Measurements from ENCODE around the gene CYP46A1. TPM values are rescaled to one million over a fixed set of nuclear protein-coding genes. Genes with fewer than 3 reads are reported as not detected.
A peak's percentile ranks its signal among the peaks of the same experiment; 100 is the strongest.

Gene CYP46A1
- total RNA-seq, 1 donor from 2014 or later, result 3.6 TPM

GRCh38 chr14:99718811-99719192 lies 34.7 kb downstream of the CYP46A1 start:
- Mint-ChIP-seq H3K4me3 (no peak overlapping the region), H3K27me3 (ENCODE audit: low read depth) (peaks cover 2% of the 10 kb centered on the region), H3K27ac (ENCODE audit: unreplicated experiment) (no peak overlapping the region), H3K4me1 (no peaks in the 10 kb centered on the region), H3K9me3 (peaks cover 2% of the 10 kb centered on the region), H3K36me3 (ENCODE audit: low read depth) (no peaks in the 10 kb centered on the region)
- no peak for DNase-seq (ENCODE audit: low read depth, low spot score)
- TF ChIP-seq CTCF (conservative IDR thresholded peaks at IDR 0.05), result no peak

GRCh38 chr14:99720941-99721791 lies 37.1 kb downstream of the CYP46A1 start:
- H3K27me3 Mint-ChIP-seq (ENCODE audit: low read depth), result no peaks in the 10 kb centered on the region
- H3K4me3 Mint-ChIP-seq, result no peak overlapping the region
- no peaks in the 10 kb centered on the region for H3K4me1 Mint-ChIP-seq
- H3K9me3 Mint-ChIP-seq, result no peaks in the 10 kb centered on the region
- no peak for DNase-seq (ENCODE audit: low read depth, low spot score)
- no peak overlapping the region for H3K27ac Mint-ChIP-seq (ENCODE audit: unreplicated experiment)
- H3K36me3 Mint-ChIP-seq (ENCODE audit: low read depth), result no peaks in the 10 kb centered on the region
- no peak for TF ChIP-seq CTCF (conservative IDR thresholded peaks at IDR 0.05)

- H3K36me3 Mint-ChIP-seq (ENCODE audit: low read depth), result no peaks in the 10 kb centered on the region
- H3K27ac Mint-ChIP-seq (ENCODE audit: unreplicated experiment), result no peak overlapping the region
- no peak for TF ChIP-seq CTCF (conservative IDR thresholded peaks at IDR 0.05)
- H3K27me3 Mint-ChIP-seq (ENCODE audit: low read depth), result no peaks in the 10 kb centered on the region
- no peaks in the 10 kb centered on the region for H3K4me1 Mint-ChIP-seq
- DNase-seq (ENCODE audit: low read depth, low spot score), result no peak
- H3K4me3 Mint-ChIP-seq, result no peak overlapping the region
- no peaks in the 10 kb centered on the region for H3K9me3 Mint-ChIP-seq
Measured at GRCh38 chr14:99721792-99722516, 37.9 kb downstream of the CYP46A1 start.

- Mint-ChIP-seq H3K9me3 (no peaks in the 10 kb centered on the region), H3K27ac (ENCODE audit: unreplicated experiment) (no peak overlapping the region), H3K36me3 (ENCODE audit: low read depth) (no peaks in the 10 kb centered on the region), H3K4me3 (no peak overlapping the region), H3K27me3 (ENCODE audit: low read depth) (no peaks in the 10 kb centered on the region), H3K4me1 (no peaks in the 10 kb centered on the region)
- TF ChIP-seq CTCF (conservative IDR thresholded peaks at IDR 0.05), result no peak
- DNase-seq (ENCODE audit: low read depth, low spot score), result no peak
Measured at GRCh38 chr14:99722741-99723140, 38.6 kb downstream of the CYP46A1 start.

GRCh38 chr14:99724196-99724891 lies 40.2 kb downstream of the CYP46A1 start:
- Mint-ChIP-seq H3K27ac (ENCODE audit: unreplicated experiment) (peak overlapping the region; percentile 60), H3K4me3 (no peak overlapping the region), H3K9me3 (no peaks in the 10 kb centered on the region), H3K36me3 (ENCODE audit: low read depth) (no peaks in the 10 kb centered on the region), H3K4me1 (no peaks in the 10 kb centered on the region), H3K27me3 (ENCODE audit: low read depth) (no peaks in the 10 kb centered on the region)
- no peak for TF ChIP-seq CTCF (conservative IDR thresholded peaks at IDR 0.05)
- DNase-seq (ENCODE audit: low read depth, low spot score), result no peak
